ENCODE data around the gene DUS2. TPM values are rescaled to one million over a fixed set of nuclear protein-coding genes. Genes with fewer than 3 reads are reported as not detected.
A peak's percentile ranks its signal among the peaks of the same experiment; 100 is the strongest.

Gene DUS2
- total and polyA plus RNA-seq, 2 of the 8 experiments (the other 6 are each of a cell fraction or from before 2014, with no cell fraction given), result 17.2 to 27.0 TPM

DNA sequence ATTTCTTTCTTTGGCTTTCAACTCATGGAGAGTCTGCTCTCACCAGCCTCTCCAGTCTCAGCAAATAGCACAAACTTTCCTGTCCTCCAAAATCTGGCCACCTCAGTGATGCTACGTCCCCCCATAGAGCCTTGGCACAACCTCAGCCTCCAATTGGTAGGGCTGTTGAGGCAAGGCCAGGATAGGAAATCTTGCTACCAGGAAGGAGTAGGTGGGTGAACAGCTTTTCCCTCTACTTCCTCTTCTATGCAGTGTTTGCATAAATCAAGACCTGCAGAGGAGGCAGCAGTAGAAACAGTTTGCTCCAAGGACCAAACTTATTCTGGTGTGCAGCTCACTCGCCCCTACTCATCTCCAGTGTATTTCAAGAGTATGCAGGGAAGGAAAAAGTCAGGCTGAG is 23.1 kb upstream of the DUS2 start:
- no peak overlapping the region for H2BK12ac ChIP-seq (ENCODE audit: low read depth, low read length)
- DNase-seq (ENCODE audit: low read depth in 1 of 2, low spot score in 2 of 2) (no peak), FAIRE-seq (no peak)
- H3K4me3 ChIP-seq (ENCODE audit: extremely low read depth in 1 of 4, insufficient read depth in 2 of 4, low read depth in 3 of 4, low read length in 4 of 4), result no peak overlapping the region
- no peak overlapping the region for H3K18ac ChIP-seq (ENCODE audit: extremely low read depth, low read length)
- 75% methylated on average over 2 of the region's 2 CpGs; no CpG with 5 or more reads in 1 of the 2 experiments for WGBS, 2 experiments (ENCODE audit: extremely low coverage in 1 of 2, insufficient coverage in 1 of 2, insufficient read length in 1 of 2, insufficient replicate concordance in 2 of 2, low coverage in 1 of 2, low lambda C conversion rate in 2 of 2, missing lambda C conversion rate in 1 of 2)
- CTCF ChIA-PET (ENCODE audit: partially characterized antibody), result interaction anchor here (2.0 kb wide), 1 partner anchor 19 kb away, joined by 9 read pairs; the partner anchor contains the start of gene DPEP3
- H3K36me3 ChIP-seq (ENCODE audit: control insufficient read depth in 2 of 4, insufficient read depth in 4 of 4, low read length in 3 of 4), result no peaks in the 10 kb centered on the region
- H4K91ac ChIP-seq (replicated peaks; ENCODE audit: insufficient read length, low read length), result no peak overlapping the region
- H2BK20ac ChIP-seq (ENCODE audit: low read length), result no peak overlapping the region
- H3K23ac ChIP-seq (ENCODE audit: insufficient read length), result no peak overlapping the region
- H3K56ac ChIP-seq (replicated peaks; ENCODE audit: insufficient read length, low read depth, low read length), result no peak overlapping the region
- no peaks in the 10 kb centered on the region for H4K20me1 ChIP-seq (replicated peaks in 1 of 2; ENCODE audit: control insufficient read depth in 1 of 2, insufficient read depth in 2 of 2, low read length in 2 of 2)
- H3K79me1 ChIP-seq (ENCODE audit: low read depth, low read length), result no peaks in the 10 kb centered on the region; the same call in 1 of the 2 replicates
- H2BK120ac ChIP-seq (replicated peaks; ENCODE audit: low read depth, low read length), result no peak overlapping the region
- no peak overlapping the region for H2AFZ ChIP-seq (ENCODE audit: low read length)
- no peak overlapping the region for H3K27ac ChIP-seq (ENCODE audit: low read depth, low read length)
- no peak overlapping the region for H3K14ac ChIP-seq (ENCODE audit: insufficient read length)
- H3K27me3 ChIP-seq (replicated peaks in 1 of 4; ENCODE audit: control insufficient read depth in 3 of 4, extremely low read depth in 1 of 4, insufficient read depth in 3 of 4, low read length in 3 of 4), result no peaks in the 10 kb centered on the region
- H2AK5ac ChIP-seq (ENCODE audit: low read depth, low read length), result no peak overlapping the region
- no peaks in the 10 kb centered on the region for H3K23me2 ChIP-seq (ENCODE audit: low read depth, low read length)
- no peak overlapping the region for H2BK5ac ChIP-seq (ENCODE audit: low read depth, low read length)
- H2BK15ac ChIP-seq (ENCODE audit: low read length), result 0 out of 2 replicates have a peak overlapping the region, but pooled peaks have one; percentile 88
- H4K8ac ChIP-seq (ENCODE audit: extremely low read depth, insufficient read depth, low read length), result no peak overlapping the region
- H4K5ac ChIP-seq (ENCODE audit: insufficient read length, low read depth, low read length), result no peak overlapping the region
- no peak overlapping the region for H3K4me2 ChIP-seq (ENCODE audit: insufficient read depth in 1 of 2, low read depth in 2 of 2, low read length in 2 of 2)
- H3K9me3 ChIP-seq (ENCODE audit: insufficient read depth in 2 of 2, low read depth in 1 of 2, low read length in 1 of 2), result no peaks in the 10 kb centered on the region
- H3K9ac ChIP-seq (replicated peaks in 1 of 4; ENCODE audit: extremely low read depth in 1 of 4, low read depth in 3 of 4, low read length in 3 of 4), result no peak overlapping the region
- no peak overlapping the region for H3K4ac ChIP-seq (replicated peaks; ENCODE audit: insufficient read length, low read depth, low read length)
- no peaks in the 10 kb centered on the region for H3K4me1 ChIP-seq (replicated peaks in 1 of 4; ENCODE audit: control insufficient read depth in 3 of 4, insufficient read depth in 4 of 4, low read length in 3 of 4)
- no peaks in the 10 kb centered on the region for H3K79me2 ChIP-seq (ENCODE audit: control insufficient read depth in 1 of 2, insufficient read depth in 2 of 2, low read length in 2 of 2)
- POLR2A ChIA-PET (ENCODE audit: partially characterized antibody), result no interaction called here
- TF ChIP-seq ATF2 (IDR thresholded peaks at IDR 0.05; ENCODE audit: low read length), result no peak
- TF ChIP-seq JUND (IDR thresholded peaks at IDR 0.05; ENCODE audit: low read length), result no peak
- TF ChIP-seq NRF1 (IDR thresholded peaks at IDR 0.05; ENCODE audit: low read depth, low read length), result no peak
- TF ChIP-seq BRCA1 (IDR thresholded peaks at IDR 0.05; ENCODE audit: low read depth, low read length), result no peak
- no peak for TF ChIP-seq SP4 (IDR thresholded peaks at IDR 0.05; ENCODE audit: low read length)
- TF ChIP-seq FOSL1 (IDR thresholded peaks at IDR 0.05; ENCODE audit: insufficient read depth, low read depth, low read length), result no peak
- no peak for TF ChIP-seq RFX5 (IDR thresholded peaks at IDR 0.05; ENCODE audit: borderline replicate concordance, low read depth, low read length)
- no peak for TF ChIP-seq CREB1 (IDR thresholded peaks at IDR 0.05)
- no peak for TF ChIP-seq E2F6 (IDR thresholded peaks at IDR 0.05)
- no peak for TF ChIP-seq SIX5 (IDR thresholded peaks at IDR 0.05; ENCODE audit: low read depth, low read length)
- TF ChIP-seq SIN3A (conservative IDR thresholded peaks at IDR 0.05 in 1 of 2, IDR thresholded peaks at IDR 0.05 in 1 of 2; ENCODE audit: low read depth in 1 of 2, low read length in 2 of 2), result no peak
- no peak for TF ChIP-seq JUN (IDR thresholded peaks at IDR 0.05; ENCODE audit: low read depth, low read length)
- no peak for TF ChIP-seq CBX8 (IDR thresholded peaks at IDR 0.05; ENCODE audit: borderline replicate concordance, low read depth, low read length)

Measured in H1 (cell line).